HG03378 (cell line): Measurements from ENCODE around the gene SMPD3.

Experiments used
- ATAC-seq: cut with Tn5 transposase; IDR thresholded peaks from one replicate; pipeline ENCODE4 v1.9.1; 2021; ENCODE audit warnings: mild to moderate bottlenecking, moderate library complexity; ENCODE audit not compliant: unreplicated experiment

The SMPD3 gene

GRCh38 chr16:68343137-68343536 is 105.2 kb downstream of the SMPD3 start:
- no peak for ATAC-seq

- no peak for ATAC-seq
Measured at GRCh38 chr16:68342620-68343019, 105.7 kb downstream of the SMPD3 start.

DNA sequence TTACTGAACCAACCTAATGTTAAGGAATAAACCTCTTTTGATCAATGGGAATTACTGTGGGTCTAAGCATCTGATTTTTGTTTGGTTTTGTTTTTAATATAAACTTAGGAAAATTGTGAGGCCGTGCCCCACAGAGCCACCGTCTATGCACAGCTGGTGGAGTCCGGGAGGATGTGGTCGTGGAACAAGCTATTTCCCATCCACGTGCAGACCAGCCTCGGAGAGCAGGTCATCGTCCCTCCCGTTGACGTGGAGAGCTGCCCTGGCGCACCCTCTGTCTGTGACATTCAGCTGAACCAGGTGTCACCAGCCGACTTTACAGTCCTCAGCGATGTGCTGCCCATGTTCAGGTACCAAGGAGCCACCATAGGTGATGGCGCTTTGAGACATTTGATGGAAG is 109.1 kb downstream of the SMPD3 start:
- no peak for ATAC-seq

GRCh38 chr16:68338326-68339119 is 109.8 kb downstream of the SMPD3 start:
- no peak for ATAC-seq

DNA sequence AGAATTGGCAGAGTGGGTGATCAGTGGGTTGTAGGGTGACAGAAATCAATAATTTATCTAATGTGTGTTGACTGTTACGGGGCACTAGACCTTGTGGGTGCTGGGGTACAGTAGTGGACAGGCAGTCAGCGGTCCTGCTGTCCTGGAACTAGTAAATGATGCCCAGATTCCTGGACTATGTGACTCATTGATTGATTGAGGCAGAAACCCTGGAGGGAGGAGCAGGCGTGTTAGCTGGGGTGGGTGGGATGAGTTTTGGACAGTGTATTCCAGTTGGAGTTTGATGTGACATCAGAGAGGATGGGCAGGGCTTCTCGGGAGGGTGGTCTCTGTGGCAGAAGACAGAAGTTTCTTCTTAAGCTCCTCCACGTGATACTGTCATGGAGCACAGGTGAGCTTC is 113.1 kb downstream of the SMPD3 start:
- ATAC-seq, result no peak

GRCh38 chr16:68332411-68333121 is 115.7 kb downstream of the SMPD3 start:
- ATAC-seq, result no peak

DNA sequence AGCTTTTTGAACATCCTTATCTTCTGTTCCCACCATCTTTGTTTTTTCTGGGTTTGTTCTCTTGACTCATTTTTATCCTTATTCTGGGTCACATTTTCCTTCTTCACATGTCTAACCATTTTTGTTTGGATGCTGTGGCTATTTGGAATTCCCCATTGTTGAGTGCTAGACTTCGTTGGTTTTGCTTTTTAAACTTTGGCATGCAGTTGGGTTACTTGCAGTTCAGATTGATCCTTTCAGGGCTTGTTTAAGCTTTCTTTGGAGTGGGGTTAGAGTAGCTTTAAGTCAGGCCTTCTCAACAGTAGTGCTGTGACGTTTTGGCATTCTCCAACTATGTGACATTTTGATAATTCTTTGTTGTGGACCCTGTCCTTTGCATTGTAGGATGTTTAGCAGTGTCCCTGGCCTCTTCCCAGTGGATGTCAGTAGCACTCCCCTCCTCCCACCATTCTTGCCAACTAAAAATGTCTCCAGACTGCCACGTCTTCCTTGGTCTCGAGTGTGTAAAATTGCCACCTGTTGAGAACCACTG is 116.4 kb downstream of the SMPD3 start:
- no peak for ATAC-seq

DNA sequence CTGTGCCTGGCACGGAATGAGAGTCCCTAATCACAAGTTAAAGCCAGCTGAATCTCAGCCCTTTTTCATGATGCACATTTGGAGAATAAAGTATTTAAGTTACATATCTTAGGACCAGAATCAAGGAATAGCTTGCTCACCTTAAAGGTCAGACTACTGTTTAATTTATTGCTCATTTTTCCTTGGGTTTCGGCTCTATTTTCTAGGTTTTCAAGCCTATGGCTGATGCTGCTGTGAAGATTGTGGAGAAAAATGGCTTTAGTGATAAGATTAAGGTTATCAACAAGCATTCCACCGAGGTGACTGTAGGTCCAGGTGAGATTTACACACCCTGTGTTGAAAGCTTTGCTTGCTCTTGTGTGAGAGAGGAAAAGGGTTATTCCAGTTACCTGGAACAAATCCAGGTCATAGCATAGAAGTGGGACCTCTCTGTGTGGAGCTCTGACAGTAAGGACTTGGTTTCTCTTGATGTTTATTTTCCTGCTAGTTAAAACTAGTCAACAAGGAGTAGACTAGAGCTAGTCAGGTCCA is 119.4 kb downstream of the SMPD3 start:
- ATAC-seq, result no peak

DNA sequence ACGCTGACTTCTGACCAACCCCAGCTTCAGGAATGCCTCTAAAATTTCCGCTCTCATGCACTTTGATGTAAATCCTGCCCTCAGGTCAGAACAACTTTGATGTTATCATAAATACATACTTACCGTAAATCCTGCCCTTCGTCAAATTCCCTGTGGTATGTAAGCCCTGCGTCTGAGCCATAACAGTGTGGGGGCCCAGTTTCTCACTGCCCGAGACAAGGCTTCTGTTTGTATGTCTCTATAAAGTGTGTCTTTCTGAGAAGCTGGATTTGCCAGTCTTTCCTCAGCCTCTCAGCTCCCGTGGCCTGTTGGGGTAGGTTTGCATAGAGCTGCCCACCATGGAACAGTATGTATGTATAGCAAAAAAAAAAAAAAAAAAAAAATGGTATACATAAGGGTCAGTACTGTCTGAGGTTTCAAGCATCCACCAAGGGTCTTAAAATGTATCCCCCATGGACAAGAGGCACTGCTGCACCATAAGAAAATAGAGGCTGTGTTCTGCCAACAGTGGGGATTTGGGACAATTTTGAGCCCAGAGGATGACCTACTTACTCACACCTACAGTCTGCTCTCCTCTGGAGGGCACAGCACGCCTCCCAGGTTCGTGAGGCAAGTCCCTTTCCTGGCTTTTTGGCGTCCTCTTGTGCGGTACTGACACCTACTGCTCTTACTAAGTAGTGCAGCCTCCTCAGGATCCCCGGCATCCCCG is 120.0 kb downstream of the SMPD3 start:
- peak; percentile 73 for ATAC-seq

- ATAC-seq, result no peak
Measured at GRCh38 chr16:68324780-68325357, 123.4 kb downstream of the SMPD3 start.

DNA sequence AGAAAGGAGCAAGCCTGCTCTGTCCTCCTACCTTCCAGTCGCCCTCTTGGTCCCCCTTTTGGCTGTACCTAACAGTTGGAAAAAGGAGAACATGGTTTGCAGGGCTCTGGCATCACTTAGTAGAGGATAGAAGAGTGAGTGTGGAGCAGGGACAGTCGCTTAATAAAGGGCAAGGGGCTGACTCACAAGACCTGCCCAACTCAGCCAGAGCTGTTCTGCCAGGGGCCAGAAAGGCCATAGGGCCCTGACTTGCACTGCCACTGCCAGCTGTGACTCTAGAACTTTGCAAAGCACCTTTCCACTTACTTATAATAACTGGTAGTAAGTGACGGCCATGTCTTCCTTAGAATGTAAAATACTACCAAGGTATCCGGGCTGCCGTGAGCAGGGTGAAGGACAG is 124.0 kb downstream of the SMPD3 start:
- no peak for ATAC-seq

- ATAC-seq, result peak; percentile 58
Measured at GRCh38 chr16:68319185-68319908, 129.0 kb downstream of the SMPD3 start.

- ATAC-seq, result no peak
Measured at GRCh38 chr16:68313116-68313515, 135.2 kb downstream of the SMPD3 start.

- ATAC-seq, result peak; percentile 89
Measured at GRCh38 chr16:68310774-68311511, 137.4 kb downstream of the SMPD3 start, which contains the start of the genes PRMT7 and SLC7A6OS. Gene PRMT7, plus strand, starts transcription at chr16:68311019. Its CDS starts 4,961 bp downstream, at chr16:68315980. Gene SLC7A6OS, minus strand, starts transcription at chr16:68310946. Its CDS starts 20 bp downstream, at chr16:68310926.

GRCh38 chr16:68310437-68310773 is 137.9 kb downstream of the SMPD3 start:
- peak; percentile 36 for ATAC-seq

DNA sequence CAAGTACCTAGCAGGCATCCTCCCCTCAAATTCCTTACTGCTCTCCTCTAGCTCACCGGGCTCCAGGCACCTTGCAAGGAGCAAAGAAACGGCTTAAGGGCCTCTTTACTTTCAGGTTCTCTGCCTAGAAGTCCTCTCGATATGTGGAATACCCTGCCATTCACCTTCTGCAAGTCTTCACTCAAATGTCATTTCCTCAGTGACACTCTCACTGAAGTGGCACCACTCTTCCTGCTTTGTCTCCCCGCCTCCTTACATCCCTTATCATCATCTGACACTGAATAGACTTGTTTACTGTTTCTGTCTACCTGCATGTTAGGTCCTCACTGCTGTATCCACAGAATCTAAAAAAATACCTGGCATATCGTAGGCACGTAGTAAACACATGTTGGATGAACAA is 138.5 kb downstream of the SMPD3 start:
- ATAC-seq, result no peak
